H9 (cell line): ENCODE results near the gene GCC2. TPM values are rescaled to one million over a fixed set of nuclear protein-coding genes. Genes with fewer than 3 reads are reported as not detected.

ENCODE experiments used
- DNase-seq: peaks from one replicate; pipeline ENCODE4 v3.0.0-alpha.2; 2017
- H2AFZ ChIP-seq: one replicate; pipeline ENCODE4 v1.6.1; 2013; ENCODE audit warnings: mild to moderate bottlenecking, low read length, control low read depth, moderate library complexity
- H2AK5ac ChIP-seq: 2 replicates; pipeline ENCODE4 v1.6.1; 2013; ENCODE audit warnings: low read length, control low read depth, mixed read lengths; ENCODE audit not compliant: insufficient read length
- H2BK120ac ChIP-seq: one replicate; pipeline ENCODE4 v1.6.1; 2013; ENCODE audit warnings: low read depth, mild to moderate bottlenecking, low read length, control low read depth, inconsistent platforms; ENCODE audit not compliant: poor library complexity, severe bottlenecking
- H2BK12ac ChIP-seq: 2 replicates; pipeline ENCODE4 v1.6.1; 2013; ENCODE audit warnings: low read length, control low read depth, mixed read lengths, low read depth; ENCODE audit not compliant: insufficient read length
- H2BK15ac ChIP-seq: 2 replicates; pipeline ENCODE4 v1.6.1; 2013; ENCODE audit warnings: low read depth, low read length, control low read depth
- H2BK20ac ChIP-seq: one replicate; pipeline ENCODE4 v1.6.1; 2013; ENCODE audit warnings: low read depth, mild to moderate bottlenecking, low read length, control low read depth, inconsistent platforms; ENCODE audit not compliant: poor library complexity, severe bottlenecking
- H2BK5ac ChIP-seq: 2 replicates; pipeline ENCODE4 v1.6.1; 2013; ENCODE audit warnings: low read length, control low read depth, mixed read lengths; ENCODE audit not compliant: insufficient read length
- H3K14ac ChIP-seq: 2 replicates; pipeline ENCODE4 v1.6.1; 2013; ENCODE audit warnings: low read length, control low read depth; ENCODE audit not compliant: insufficient read depth
- H3K18ac ChIP-seq: 2 replicates; pipeline ENCODE4 v1.6.1; 2013; ENCODE audit warnings: low read depth, mild to moderate bottlenecking, mixed read lengths, low read length, control low read depth; ENCODE audit not compliant: insufficient read length
- H3K23ac ChIP-seq: 2 replicates; pipeline ENCODE4 v1.6.1; 2013; ENCODE audit warnings: low read length, control low read depth, mixed read lengths, low read depth; ENCODE audit not compliant: insufficient read length
- H3K23me2 ChIP-seq: 2 replicates; pipeline ENCODE4 v1.6.1; 2013; ENCODE audit warnings: low read depth, mild to moderate bottlenecking, mixed read lengths, low read length, control low read depth; ENCODE audit not compliant: insufficient read length, poor library complexity, severe bottlenecking
- H3K27ac ChIP-seq: 2 replicates; pipeline ENCODE4 v1.5.1; 2013; ENCODE audit warnings: low read length, control low read depth, mixed read lengths, low read depth; ENCODE audit not compliant: insufficient read length
- H3K27me3 ChIP-seq: 2 replicates; pipeline ENCODE4 v1.6.1; 2013; ENCODE audit warnings: low read length, control low read depth, inconsistent platforms; ENCODE audit not compliant: insufficient read depth
- H3K4ac ChIP-seq: 2 replicates; pipeline ENCODE4 v1.6.1; 2013; ENCODE audit warnings: low read depth, mild to moderate bottlenecking, control low read depth, inconsistent platforms, low read length, moderate library complexity
- H3K4me1 ChIP-seq: 2 replicates; pipeline ENCODE4 v1.6.1; 2013; ENCODE audit warnings: low read length, control low read depth, inconsistent platforms; ENCODE audit not compliant: insufficient read depth
- H3K4me2 ChIP-seq: 2 replicates; pipeline ENCODE4 v1.6.1; 2013; ENCODE audit warnings: low read length, control low read depth, mixed read lengths; ENCODE audit not compliant: insufficient read length, insufficient read depth
- H3K56ac ChIP-seq: 2 replicates; pipeline ENCODE4 v1.6.1; 2013; ENCODE audit warnings: low read depth, mild to moderate bottlenecking, mixed read lengths, low read length, control low read depth; ENCODE audit not compliant: insufficient read length
- H3K79me1 ChIP-seq: 2 replicates; pipeline ENCODE4 v1.6.1; 2013; ENCODE audit warnings: low read depth, mild to moderate bottlenecking, moderate library complexity, low read length, control low read depth, inconsistent platforms; ENCODE audit not compliant: insufficient read depth, poor library complexity, severe bottlenecking
- H3K79me2 ChIP-seq: 2 replicates; pipeline ENCODE4 v1.6.1; 2013; ENCODE audit warnings: low read length, control low read depth, inconsistent platforms; ENCODE audit not compliant: insufficient read depth
- H3K9ac ChIP-seq: 2 replicates; pipeline ENCODE4 v1.6.1; 2013; ENCODE audit warnings: low read length, control low read depth, mixed read lengths; ENCODE audit not compliant: insufficient read length; ENCODE audit errors: extremely low read depth
- H3K9me3 ChIP-seq: one replicate; pipeline ENCODE4 v1.6.1; 2013; ENCODE audit warnings: low read depth, low read length, inconsistent platforms; ENCODE audit not compliant: control insufficient read depth
- H3T11ph ChIP-seq: one replicate; pipeline ENCODE4 v1.6.1; 2013; ENCODE audit warnings: mild to moderate bottlenecking, low read length, control low read depth, inconsistent platforms
- H4K20me1 ChIP-seq: one replicate; pipeline ENCODE4 v1.6.1; 2013; ENCODE audit not compliant: control insufficient read depth, insufficient read length, insufficient read depth
- H4K5ac ChIP-seq: 2 replicates; pipeline ENCODE4 v1.6.1; 2013; ENCODE audit warnings: low read depth, mild to moderate bottlenecking, mixed read lengths, low read length, control low read depth; ENCODE audit not compliant: insufficient read length
- H4K8ac ChIP-seq: replicated peaks from 2 replicates; pipeline ENCODE4 v1.6.1; 2013; ENCODE audit warnings: low read length, control low read depth, mixed read lengths, low read depth; ENCODE audit not compliant: insufficient read length
- H4K91ac ChIP-seq: 2 replicates; pipeline ENCODE4 v1.6.1; 2013; ENCODE audit warnings: low read depth, mild to moderate bottlenecking, moderate library complexity, mixed read lengths, low read length, control low read depth; ENCODE audit not compliant: insufficient read length
- H3K27ac Mint-ChIP-seq, 3 experiments: 2 replicates in 2 of 3; 3 replicates in 1 of 3; pipeline ENCODE4 v1.8.0; 2020 to 2021; ENCODE audit warnings: mixed read lengths in 3 of 3, mild to moderate bottlenecking in 1 of 3, moderate library complexity in 1 of 3
- H3K27me3 Mint-ChIP-seq: 2 replicates; pipeline ENCODE4 v1.8.0; 2021; ENCODE audit warnings: low read depth, mild to moderate bottlenecking, moderate library complexity, mixed read lengths
- H3K36me3 Mint-ChIP-seq, 3 experiments: 2 replicates in 2 of 3; 3 replicates in 1 of 3; pipeline ENCODE4 v1.8.0; 2020 to 2021; ENCODE audit warnings: low read depth in 3 of 3, mixed read lengths in 3 of 3; ENCODE audit not compliant: insufficient read depth in 1 of 3
- H3K4me1 Mint-ChIP-seq, 2 experiments: 2 replicates each; pipeline ENCODE4 v1.8.0; 2020; ENCODE audit warnings: mixed read lengths in 2 of 2
- H3K4me3 Mint-ChIP-seq, 2 experiments: 2 replicates in 1 of 2; 3 replicates in 1 of 2; pipeline ENCODE4 v1.8.0; 2020 to 2021; ENCODE audit warnings: mild to moderate bottlenecking in 2 of 2, mixed read lengths in 2 of 2, moderate library complexity in 1 of 2
- H3K9me3 Mint-ChIP-seq, 2 experiments: 2 replicates in 1 of 2; 3 replicates in 1 of 2; pipeline ENCODE4 v1.8.0; 2020; ENCODE audit warnings: mild to moderate bottlenecking in 2 of 2, mixed read lengths in 2 of 2, moderate library complexity in 1 of 2
- CTCF ChIP-seq: fragments of 200-600 bp; sonication (generic); conservative IDR thresholded peaks from 3 replicates; pipeline ENCODE4 v1.8.0; 2021; ENCODE audit warnings: antibody characterized with exemption, mild to moderate bottlenecking
- whole genome bisulfite sequencing: extraction: QIAGEN DNeasy Blood & Tissue Kit; methylation state at CpG from one replicate; pipeline ENCODE4 v1.1.7; 2013; ENCODE audit warnings: missing lambda C conversion rate, low lambda C conversion rate, mixed read lengths; ENCODE audit not compliant: insufficient read length; ENCODE audit errors: extremely low coverage; 5-methylcytosine and 5-hydroxymethylcytosine counted together
- total RNA-seq: library from RNA; stranded (reverse); gene quantifications from 2 replicates; pipeline ENCODE4 v1.2.1, GENCODE V29; 2021

The GCC2 gene
- total RNA-seq, 1 experiment from 2014 or later = 53.3 TPM

- peaks cover 0 to 2% (median 0%) of the 10 kb centered on the region in 3 experiments; a peak in 2 of 7 replicates for H3K36me3 Mint-ChIP-seq
- WGBS = no CpG with 5 or more reads among the region's 57 CpGs
These were observed 85.8 kb downstream of the GCC2 start for GRCh38 chr2:108534584-108535356.

More at GRCh38 chr2:108534584-108535356, 85.8 kb downstream of the GCC2 start:
- Histone ChIP-seq H3K4ac (no peak overlapping the region), H2AK5ac (no peak overlapping the region), H4K91ac (no peak overlapping the region), H2BK15ac (no peak overlapping the region), H3K56ac (no peak overlapping the region), H2BK12ac (no peak overlapping the region), H2AFZ (no peak overlapping the region), H3K14ac (peak overlapping the region; percentile 84), H3K23ac (no peak overlapping the region), H3K4me1 (no peaks in the 10 kb centered on the region), H3T11ph (no peak overlapping the region), H4K20me1 (no peaks in the 10 kb centered on the region), H3K9me3 (no peaks in the 10 kb centered on the region), H2BK20ac (no peak overlapping the region), H3K79me1 (no peaks in the 10 kb centered on the region), H3K27ac (no peak overlapping the region), H3K9ac (peak overlapping the region; percentile 64), H3K79me2 (peaks cover 10% of the 10 kb centered on the region; the same call in 1 of the 2 replicates), H3K18ac (no peak overlapping the region), H2BK5ac (no peak overlapping the region), H3K23me2 (no peaks in the 10 kb centered on the region), H3K27me3 (no peaks in the 10 kb centered on the region), H4K5ac (no peak overlapping the region), H2BK120ac (no peak overlapping the region), H3K4me2 (peak overlapping the region; percentile 98), H4K8ac (no peak overlapping the region)
- H3K9me3 Mint-ChIP-seq = no peaks in the 10 kb centered on the region
- no peak for TF ChIP-seq CTCF
- H3K27me3 Mint-ChIP-seq = peaks cover 8% of the 10 kb centered on the region
- peaks cover 31 to 35% of the 10 kb centered on the region in 2 experiments for H3K4me1 Mint-ChIP-seq
- H3K4me3 Mint-ChIP-seq = peak overlapping the region; percentile 87 to 93
- peak overlapping the region in 1 of 3 experiments; percentile 37; a peak in 1 of 7 replicates for H3K27ac Mint-ChIP-seq
- peak; percentile 34 for DNase-seq
